T-helper 1 cell treated with Interleukin-12 subunit alpha and Interleukin-12 subunit beta and Interleukin-4 antibody, amounts not matched to agents 30 ng/mL and 1 ng/mL, for 36 hours (primary cell): ENCODE results near the gene C2orf66. TPM values are rescaled to one million over a fixed set of nuclear protein-coding genes. Genes with fewer than 3 reads are reported as not detected.

ENCODE experiments used
- intact Hi-C: fragments of 100-400 bp; cut with micrococcal nuclease; formaldehyde crosslinking; loops from one replicate; pipeline ENCODE4 v1.15.1; 2024
- total RNA-seq: library from RNA; stranded (reverse); gene quantifications from 2 replicates; pipeline ENCODE4 v1.2.3, GENCODE V29; 2022

C2orf66 gene
- total RNA-seq, 1 donor from 2014 or later, result 1.2 TPM

GRCh38 chr2:196767101-196767500, 42.1 kb downstream of the C2orf66 start:
- intact Hi-C loops, result no loop called here

DNA sequence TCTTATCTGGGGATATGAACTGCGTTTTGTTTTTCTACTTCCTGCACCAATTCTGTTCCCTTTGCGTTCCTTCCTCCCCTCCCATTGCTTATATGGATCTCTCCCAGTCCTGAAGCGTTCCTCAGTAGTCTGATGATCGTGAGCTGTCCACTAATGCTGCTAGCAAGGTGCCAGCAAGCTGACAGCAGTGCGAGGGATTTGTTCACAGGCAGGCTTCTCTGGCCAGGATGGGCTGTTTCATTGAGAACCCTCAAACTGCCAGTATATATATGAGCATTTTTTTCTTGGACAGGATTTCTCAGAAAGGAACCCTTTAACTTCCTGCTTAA, 49.8 kb downstream of the C2orf66 start:
- intact Hi-C loops, result loop anchor here (1.0 kb wide), 2 partner anchors 8 to 461 kb away; no protein-coding TSS in a partner anchor

DNA sequence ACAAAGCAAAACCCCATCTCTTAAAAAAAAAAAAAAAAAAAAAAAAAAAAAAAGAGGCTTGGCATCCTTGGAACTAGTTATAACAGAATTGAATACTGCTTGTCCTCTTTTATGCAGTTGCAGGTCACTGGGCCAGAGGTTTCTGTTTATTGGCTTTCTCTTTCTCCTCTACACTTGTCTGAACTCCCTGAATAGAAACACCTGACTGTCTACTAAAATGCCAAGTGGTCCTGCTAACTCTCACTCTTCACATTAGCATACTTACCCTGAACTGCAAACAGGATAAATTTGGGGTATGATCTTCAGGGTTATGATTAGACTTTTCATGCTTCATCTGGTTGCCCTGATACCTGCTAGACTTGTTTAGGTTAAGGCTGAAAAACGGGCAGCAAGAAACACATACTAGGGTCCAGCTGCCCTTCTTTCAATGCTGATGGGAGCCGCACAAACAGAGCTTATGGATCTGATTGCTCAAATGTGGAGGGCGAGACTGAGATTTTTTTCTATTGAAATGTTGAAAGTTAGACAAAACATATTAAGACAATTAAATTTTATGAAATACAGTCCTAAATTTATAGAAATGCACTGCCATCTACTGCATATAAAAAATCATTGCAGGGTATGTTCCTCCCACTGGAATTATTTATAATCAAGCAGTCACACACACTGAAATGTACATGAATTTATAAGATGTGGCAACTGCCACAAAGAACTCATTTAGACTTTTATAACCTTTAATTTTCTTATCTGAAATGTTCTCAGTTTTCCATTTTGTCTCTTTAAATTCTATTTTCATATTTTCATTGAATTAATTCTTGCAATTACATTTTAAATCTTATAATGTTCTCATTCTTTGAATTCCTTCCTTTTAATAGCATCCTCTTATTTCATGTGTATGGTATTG, 50.4 kb downstream of the C2orf66 start:
- intact Hi-C loops, result loop anchor here (1.0 kb wide), 2 partner anchors 7 to 460 kb away; no protein-coding TSS in a partner anchor

Other genes with a start within 250 kb of the C2orf66 start
- gene HECW2, start 215.8 kb downstream of the C2orf66 start, total RNA-seq, result 0.39 and 0.68 TPM in 2 replicates
- gene CCDC150, start 169.6 kb downstream of the C2orf66 start, total RNA-seq, result 15.8 and 16.6 TPM in 2 replicates
- gene GTF3C3, start 9.7 kb downstream of the C2orf66 start, total RNA-seq, result 51.3 and 52.7 TPM in 2 replicates
- gene PGAP1, start 117.4 kb upstream of the C2orf66 start, total RNA-seq, result 44.9 and 52.1 TPM in 2 replicates